ENCODE measurements around the gene PIK3CA.
"Not testable (repeated sequence)": the region's sequence is repeated elsewhere in the genome, so short reads cannot be mapped to it uniquely, and the experiment has no call there.

PIK3CA gene

DNA sequence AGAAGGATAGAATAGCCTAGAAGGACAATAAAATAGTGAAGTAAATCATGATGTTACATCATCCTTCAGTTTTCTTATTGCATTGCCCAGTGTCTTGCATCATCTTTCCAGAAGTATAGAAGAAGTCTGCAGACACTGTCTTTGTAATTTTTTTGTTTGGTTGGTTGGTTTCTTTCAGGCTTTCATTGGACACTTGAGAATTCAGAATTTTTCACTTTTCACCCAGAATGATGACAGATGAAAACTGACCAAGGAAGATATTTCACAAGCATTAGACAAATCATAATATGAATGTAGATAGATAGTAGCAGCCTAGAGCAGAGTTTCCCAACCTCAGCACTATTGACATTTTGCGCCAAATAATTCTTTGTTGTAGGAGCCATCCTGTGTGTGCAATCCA is 67.4 kb downstream of the PIK3CA start:
- DNase-seq = not testable (repeated sequence)

DNA sequence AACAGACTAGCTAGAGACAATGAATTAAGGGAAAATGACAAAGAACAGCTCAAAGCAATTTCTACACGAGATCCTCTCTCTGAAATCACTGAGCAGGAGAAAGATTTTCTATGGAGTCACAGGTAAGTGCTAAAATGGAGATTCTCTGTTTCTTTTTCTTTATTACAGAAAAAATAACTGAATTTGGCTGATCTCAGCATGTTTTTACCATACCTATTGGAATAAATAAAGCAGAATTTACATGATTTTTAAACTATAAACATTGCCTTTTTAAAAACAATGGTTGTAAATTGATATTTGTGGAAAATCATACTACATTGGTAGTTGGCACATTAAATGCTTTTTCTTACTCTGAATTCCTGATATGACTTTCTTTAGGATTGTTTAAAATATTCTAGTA is 70.1 kb downstream of the PIK3CA start:
- DNase-seq = not testable (repeated sequence)

- no peak for DNase-seq
These were observed 75.4 kb downstream of the PIK3CA start for GRCh38 chr3:179223548-179223947.

- DNase-seq = no peak
These were observed 76.4 kb downstream of the PIK3CA start for GRCh38 chr3:179224584-179224983.

- DNase-seq = no peak
These were observed 79.2 kb downstream of the PIK3CA start for GRCh38 chr3:179227349-179227748.

GRCh38 chr3:179229177-179229576 is 81.0 kb downstream of the PIK3CA start:
- DNase-seq = no peak

DNA sequence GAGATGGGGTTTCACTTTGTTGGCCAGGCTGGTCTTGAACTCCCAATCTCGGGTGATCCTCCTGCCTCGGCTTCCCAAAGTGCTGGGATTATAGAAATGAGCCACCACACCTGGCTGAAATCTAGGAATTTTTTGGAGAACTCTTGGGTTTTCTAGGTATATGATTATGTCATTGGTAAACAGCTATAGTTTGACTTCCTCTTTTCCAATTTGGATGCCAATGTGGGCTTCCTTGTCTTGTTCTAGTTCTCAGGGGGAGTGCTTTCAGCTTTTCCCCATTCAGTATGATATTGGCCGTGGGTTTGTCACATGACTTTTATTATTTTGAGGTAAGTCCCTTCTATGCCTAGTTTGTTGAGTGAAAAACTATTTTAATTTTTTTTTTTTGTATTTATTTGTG is 84.9 kb downstream of the PIK3CA start:
- DNase-seq = no peak

GRCh38 chr3:179234199-179234598 is 86.0 kb downstream of the PIK3CA start:
- no peak for DNase-seq

- DNase-seq = no peak
These were observed 88.6 kb downstream of the PIK3CA start for GRCh38 chr3:179236669-179237301.

GRCh38 chr3:179240299-179240698 is 92.1 kb downstream of the PIK3CA start:
- not testable (repeated sequence) for DNase-seq

DNA sequence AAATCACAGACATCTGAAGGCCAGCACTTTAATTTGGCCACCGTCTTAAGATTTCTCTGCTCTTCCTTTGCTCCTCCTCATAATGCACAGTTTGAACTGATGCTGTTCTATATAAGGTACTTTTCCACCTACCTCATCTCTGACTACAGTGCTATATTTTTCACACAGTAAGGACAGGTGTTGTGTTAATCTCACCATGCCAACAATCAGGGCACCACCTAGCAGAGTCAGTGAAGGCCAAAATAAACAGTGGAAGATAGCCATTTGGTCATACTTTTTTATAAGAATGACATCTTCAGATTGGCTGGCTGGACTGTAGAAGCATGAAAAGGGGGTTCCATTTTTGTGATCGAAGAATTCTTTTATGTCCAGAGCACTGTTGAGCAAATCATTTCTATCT is 94.7 kb downstream of the PIK3CA start:
- not testable (repeated sequence) for DNase-seq

- DNase-seq = no peak
These were observed 96.7 kb downstream of the PIK3CA start for GRCh38 chr3:179244878-179245277.

DNA sequence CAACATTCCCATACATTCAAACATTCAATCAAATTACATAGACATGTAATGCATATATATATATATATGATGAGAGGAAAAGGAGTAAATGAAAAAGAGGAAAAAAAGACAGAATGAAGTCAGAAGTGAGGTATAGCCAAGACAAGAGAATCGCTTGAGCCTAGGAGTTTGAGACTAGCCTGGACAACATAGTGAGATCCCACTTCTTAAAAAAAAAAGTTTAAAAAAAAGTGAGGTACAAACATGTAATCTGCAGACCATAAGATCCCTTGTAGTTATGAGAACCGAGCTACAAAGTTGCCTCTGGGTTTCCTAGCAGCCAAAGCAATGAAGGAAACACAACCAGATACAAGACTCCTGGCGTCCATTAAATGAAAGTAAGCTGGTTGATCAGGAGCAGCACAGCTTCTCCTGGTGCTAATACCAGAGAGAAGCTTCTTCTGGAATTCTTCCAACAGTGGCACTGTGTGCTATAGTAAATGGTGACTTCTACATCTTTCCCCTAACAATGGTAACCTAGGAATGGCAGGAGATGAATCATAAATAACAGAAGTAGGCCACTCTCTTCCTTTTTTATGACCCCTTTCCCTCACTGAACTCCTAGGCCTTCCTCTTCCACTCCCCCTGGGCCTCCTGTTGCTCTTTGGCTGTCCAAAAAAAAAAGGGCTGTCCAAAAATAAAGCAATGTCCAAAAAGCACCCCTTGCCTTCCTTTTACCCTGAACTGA is 99.3 kb downstream of the PIK3CA start:
- no peak for DNase-seq

DNA sequence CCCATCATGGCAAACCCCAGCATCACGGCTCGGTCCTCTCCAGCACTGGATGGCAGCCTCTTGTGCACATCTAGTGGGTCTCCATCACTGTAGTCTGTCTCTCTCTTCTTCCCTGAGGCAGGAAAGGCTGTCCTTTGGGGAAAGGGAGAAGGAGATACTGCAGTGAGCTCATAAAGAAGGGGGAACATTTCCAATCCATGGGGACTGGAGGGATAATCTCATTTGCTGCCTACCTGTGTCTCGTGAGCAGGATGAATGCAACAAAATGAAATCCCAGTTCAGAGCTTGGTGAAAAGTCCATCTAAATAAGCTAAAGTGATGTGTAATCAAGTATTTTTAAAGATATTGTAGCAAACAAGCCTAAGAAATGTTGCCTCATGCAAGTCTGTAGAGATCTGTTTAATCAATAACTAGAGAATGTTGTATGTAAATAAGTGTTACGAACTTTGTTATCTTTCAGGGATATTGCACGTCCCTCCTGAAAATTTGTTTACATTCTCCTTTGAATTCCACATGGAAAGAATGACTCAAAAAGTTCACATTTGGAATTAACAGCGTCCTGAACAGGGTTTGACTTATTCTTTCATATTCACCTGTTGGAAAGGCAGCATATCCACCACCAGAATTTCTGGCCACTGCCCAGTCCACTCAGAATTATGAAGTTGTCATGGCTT is 102.8 kb downstream of the PIK3CA start, which contains the start of gene KCNMB3:
Gene KCNMB3 (minus strand): TSS at position 312 of the 674 bp plus-strand sequence. CDS start 124 bp downstream, at position 188.
- no peak for DNase-seq

GRCh38 chr3:179256813-179257212 is 108.7 kb downstream of the PIK3CA start:
- no peak for DNase-seq

GRCh38 chr3:179257742-179258141 is 109.6 kb downstream of the PIK3CA start:
- not testable (repeated sequence) for DNase-seq

- DNase-seq = no peak
These were observed 110.7 kb downstream of the PIK3CA start for GRCh38 chr3:179258820-179259219.

DNA sequence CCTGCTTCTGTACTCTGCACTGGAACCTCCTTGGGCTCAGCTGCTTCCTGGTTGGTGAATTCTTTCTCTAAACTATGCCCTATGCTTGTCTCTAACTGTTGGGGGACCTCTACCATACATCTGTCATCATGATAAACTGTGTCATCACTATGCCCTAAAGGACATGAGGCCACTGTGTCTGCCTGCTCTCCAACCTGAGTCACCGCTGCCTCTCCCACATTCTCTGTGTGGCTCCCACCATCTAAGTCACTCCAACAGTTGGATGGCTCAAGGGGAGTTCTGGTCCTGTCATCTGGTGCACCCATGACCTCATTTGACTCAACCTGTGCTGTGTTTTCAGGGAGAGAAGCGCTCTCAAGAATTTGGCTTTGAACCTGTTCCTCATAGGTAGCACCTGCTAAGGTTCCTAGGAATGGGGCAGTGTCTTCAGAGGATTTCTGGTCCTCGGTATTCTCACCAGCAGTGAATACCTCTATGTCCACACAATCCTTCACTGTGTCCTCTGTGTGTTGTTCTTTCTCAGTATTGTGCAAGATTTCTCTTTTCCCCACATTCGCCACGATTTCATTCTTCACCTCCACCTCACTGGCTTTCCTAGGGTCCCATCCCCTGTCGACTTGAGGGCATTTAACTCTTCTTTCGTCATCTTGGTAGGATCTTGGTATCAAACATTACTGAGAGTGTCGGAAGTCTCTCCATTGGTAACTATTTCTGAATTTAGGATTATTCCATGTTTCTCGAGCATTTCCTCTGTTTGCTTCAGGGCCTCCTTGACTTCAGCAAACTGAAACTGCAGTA is 112.0 kb downstream of the PIK3CA start:
- DNase-seq = not testable (repeated sequence)

- peak; percentile 66 to 71 for DNase-seq
These were observed 113.0 kb downstream of the PIK3CA start for GRCh38 chr3:179260949-179261765.

GRCh38 chr3:179263134-179263533 is 115.0 kb downstream of the PIK3CA start:
- no peak for DNase-seq

DNA sequence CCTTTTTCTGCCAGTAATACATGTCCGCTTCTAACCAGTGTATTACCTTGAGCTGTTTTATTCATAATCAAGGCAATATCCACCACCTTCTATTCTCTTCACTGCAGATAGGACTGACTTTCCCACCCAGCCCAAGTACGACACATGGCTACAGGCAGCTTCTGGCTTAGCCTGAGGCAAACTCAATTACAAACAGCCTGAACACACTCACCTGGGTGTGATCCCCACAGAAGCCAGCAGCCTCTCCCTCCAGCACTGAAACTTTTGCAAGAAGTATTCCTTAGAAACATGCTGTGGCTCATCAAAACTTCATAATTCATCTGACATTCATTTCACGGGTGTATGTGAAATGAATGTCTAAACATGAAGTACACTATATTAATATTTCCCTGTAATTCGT is 116.3 kb downstream of the PIK3CA start:
- no peak for DNase-seq

- no peak for DNase-seq
These were observed 116.9 kb downstream of the PIK3CA start for GRCh38 chr3:179265092-179265491.
